ENCODE measurements around the gene TGM4. TPM values are rescaled to one million over a fixed set of nuclear protein-coding genes. Genes with fewer than 3 reads are reported as not detected.

TGM4 gene
- total RNA-seq, 1 donor from 2014 or later: not detected

- TF ChIP-seq, protein P1, sequence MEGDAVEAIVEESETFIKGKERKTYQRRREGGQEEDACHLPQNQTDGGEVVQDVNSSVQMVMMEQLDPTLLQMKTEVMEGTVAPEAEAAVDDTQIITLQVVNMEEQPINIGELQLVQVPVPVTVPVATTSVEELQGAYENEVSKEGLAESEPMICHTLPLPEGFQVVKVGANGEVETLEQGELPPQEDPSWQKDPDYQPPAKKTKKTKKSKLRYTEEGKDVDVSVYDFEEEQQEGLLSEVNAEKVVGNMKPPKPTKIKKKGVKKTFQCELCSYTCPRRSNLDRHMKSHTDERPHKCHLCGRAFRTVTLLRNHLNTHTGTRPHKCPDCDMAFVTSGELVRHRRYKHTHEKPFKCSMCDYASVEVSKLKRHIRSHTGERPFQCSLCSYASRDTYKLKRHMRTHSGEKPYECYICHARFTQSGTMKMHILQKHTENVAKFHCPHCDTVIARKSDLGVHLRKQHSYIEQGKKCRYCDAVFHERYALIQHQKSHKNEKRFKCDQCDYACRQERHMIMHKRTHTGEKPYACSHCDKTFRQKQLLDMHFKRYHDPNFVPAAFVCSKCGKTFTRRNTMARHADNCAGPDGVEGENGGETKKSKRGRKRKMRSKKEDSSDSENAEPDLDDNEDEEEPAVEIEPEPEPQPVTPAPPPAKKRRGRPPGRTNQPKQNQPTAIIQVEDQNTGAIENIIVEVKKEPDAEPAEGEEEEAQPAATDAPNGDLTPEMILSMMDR (IDR thresholded peaks at IDR 0.05; ENCODE audit: insufficient read depth, low read length, poor library complexity, severe bottlenecking): no peak
- H3K36me3 ChIP-seq (ENCODE audit: control insufficient read depth, insufficient read depth, low read length): no peaks in the 10 kb centered on the region
- no peak for DNase-seq (ENCODE audit: low read depth)
- no peaks in the 10 kb centered on the region for H3K27me3 ChIP-seq (ENCODE audit: control insufficient read depth, insufficient read depth, low read length)
- H3K4me3 ChIP-seq (ENCODE audit: low read depth, low read length): no peak overlapping the region
Measured at GRCh38 chr3:44952689-44953088, 78.3 kb downstream of the TGM4 start.

DNA sequence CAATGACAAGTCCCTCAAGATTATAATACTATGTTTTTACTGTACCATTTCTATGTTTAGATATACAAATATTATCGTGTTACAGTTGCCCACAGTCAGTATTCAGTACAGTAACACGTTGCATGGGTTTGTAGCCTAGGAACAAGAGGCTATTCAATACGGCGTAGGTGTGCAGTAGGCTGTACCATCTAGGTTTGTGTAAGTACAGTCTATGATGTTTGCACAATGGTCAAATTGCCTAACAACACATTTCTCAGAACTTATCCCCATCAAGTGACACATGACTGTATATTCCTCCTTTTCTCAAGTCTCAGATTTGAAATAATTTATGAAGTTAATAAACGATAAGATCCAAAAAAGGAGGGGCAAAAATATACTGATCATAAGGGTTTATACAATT is 79.9 kb downstream of the TGM4 start:
- H3K36me3 ChIP-seq (ENCODE audit: control insufficient read depth, insufficient read depth, low read length): peaks cover 3% of the 10 kb centered on the region
- H3K27me3 ChIP-seq (ENCODE audit: control insufficient read depth, insufficient read depth, low read length): no peaks in the 10 kb centered on the region
- TF ChIP-seq, protein P1 (IDR thresholded peaks at IDR 0.05; ENCODE audit: insufficient read depth, low read length, poor library complexity, severe bottlenecking): no peak
- no peak overlapping the region for H3K4me3 ChIP-seq (ENCODE audit: low read depth, low read length)
- no peak for DNase-seq (ENCODE audit: low read depth)

GRCh38 chr3:44954962-44955361 is 80.6 kb downstream of the TGM4 start:
- Histone ChIP-seq H3K27me3 (ENCODE audit: control insufficient read depth, insufficient read depth, low read length) (no peaks in the 10 kb centered on the region), H3K36me3 (ENCODE audit: control insufficient read depth, insufficient read depth, low read length) (peaks cover 3% of the 10 kb centered on the region), H3K4me3 (ENCODE audit: low read depth, low read length) (no peak overlapping the region)
- no peak for DNase-seq (ENCODE audit: low read depth)
- TF ChIP-seq, protein P1 (IDR thresholded peaks at IDR 0.05; ENCODE audit: insufficient read depth, low read length, poor library complexity, severe bottlenecking): no peak

GRCh38 chr3:44955917-44956316 is 81.5 kb downstream of the TGM4 start:
- Histone ChIP-seq H3K36me3 (ENCODE audit: control insufficient read depth, insufficient read depth, low read length) (peaks cover 3% of the 10 kb centered on the region), H3K4me3 (ENCODE audit: low read depth, low read length) (no peak overlapping the region)
- TF ChIP-seq, protein P1 (IDR thresholded peaks at IDR 0.05; ENCODE audit: insufficient read depth, low read length, poor library complexity, severe bottlenecking): no peak

DNA sequence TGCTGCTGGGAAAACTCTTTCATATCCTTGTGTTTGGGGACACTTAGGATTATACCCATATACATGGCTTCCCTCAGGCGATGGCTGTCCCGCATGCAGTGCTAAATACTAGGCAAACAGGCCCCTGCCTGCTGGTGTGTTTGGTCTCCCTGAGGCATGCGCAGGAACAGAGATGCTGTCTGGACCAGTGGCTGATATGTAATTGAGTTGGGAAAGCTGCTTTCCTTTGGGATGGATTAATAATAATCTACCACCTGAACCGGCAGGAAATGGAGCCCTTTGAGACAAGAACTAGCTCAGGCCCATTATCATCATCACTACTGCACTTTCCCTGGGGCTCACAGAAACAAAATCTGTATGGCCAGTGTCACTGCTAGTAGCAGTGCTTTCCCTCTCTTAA is 83.6 kb downstream of the TGM4 start:
- H3K4me3 ChIP-seq (ENCODE audit: low read depth, low read length): no peak overlapping the region
- TF ChIP-seq, protein P1 (IDR thresholded peaks at IDR 0.05; ENCODE audit: insufficient read depth, low read length, poor library complexity, severe bottlenecking): no peak
- DNase-seq (ENCODE audit: low read depth): no peak
- no peaks in the 10 kb centered on the region for H3K27me3 ChIP-seq (ENCODE audit: control insufficient read depth, insufficient read depth, low read length)
- peaks cover 3% of the 10 kb centered on the region for H3K36me3 ChIP-seq (ENCODE audit: control insufficient read depth, insufficient read depth, low read length)

More at GRCh38 chr3:44955917-44956316, 81.5 kb downstream of the TGM4 start:
- no peak for DNase-seq (ENCODE audit: low read depth)
- H3K27me3 ChIP-seq (ENCODE audit: control insufficient read depth, insufficient read depth, low read length): no peaks in the 10 kb centered on the region

GRCh38 chr3:44958386-44958785 is 84.0 kb downstream of the TGM4 start:
- Histone ChIP-seq H3K27me3 (ENCODE audit: control insufficient read depth, insufficient read depth, low read length) (no peaks in the 10 kb centered on the region), H3K36me3 (ENCODE audit: control insufficient read depth, insufficient read depth, low read length) (peaks cover 3% of the 10 kb centered on the region), H3K4me3 (ENCODE audit: low read depth, low read length) (no peak overlapping the region)
- TF ChIP-seq, protein P1 (IDR thresholded peaks at IDR 0.05; ENCODE audit: insufficient read depth, low read length, poor library complexity, severe bottlenecking): no peak
- DNase-seq (ENCODE audit: low read depth): no peak

All from kidney epithelial cell (primary cell).